GM10266 (cell line): Measurements from ENCODE around the gene AP1M2.
A peak's percentile ranks its signal among the peaks of the same experiment; 100 is the strongest.
"Not testable (repeated sequence)": the region's sequence is repeated elsewhere in the genome, so short reads cannot be mapped to it uniquely, and the experiment has no call there.

ENCODE experiments used
- DNase-seq: peaks from one replicate; pipeline ENCODE4 v3.0.0; 2012; ENCODE audit errors: extremely low spot score
- CTCF ChIP-seq: IDR thresholded peaks from 2 replicates; pipeline ENCODE4 v1.5.1; 2012; ENCODE audit warnings: mild to moderate bottlenecking, low read depth; ENCODE audit not compliant: control insufficient read depth, insufficient read depth; ENCODE audit errors: missing control alignments

The AP1M2 gene

GRCh38 chr19:10533646-10534386 lies 53.3 kb downstream of the AP1M2 start:
- DNase-seq, result peak; percentile 3
- TF ChIP-seq CTCF, result no peak

- no peak for DNase-seq
- TF ChIP-seq CTCF, result no peak
Observed at GRCh38 chr19:10532457-10532856, 54.7 kb downstream of the AP1M2 start.

GRCh38 chr19:10526887-10527286 lies 60.2 kb downstream of the AP1M2 start:
- not testable (repeated sequence) for DNase-seq

GRCh38 chr19:10525636-10526035 lies 61.5 kb downstream of the AP1M2 start:
- no peak for DNase-seq
- TF ChIP-seq CTCF, result no peak

GRCh38 chr19:10523135-10523636 lies 63.9 kb downstream of the AP1M2 start:
- no peak for DNase-seq
- no peak for TF ChIP-seq CTCF
